Astrocyte of the cerebellum (primary cell): ENCODE data around the gene RHOA.

Experiments
- DNase-seq: peaks from one replicate; pipeline ENCODE4 v3.0.0-alpha.2; 2011; ENCODE audit warnings: low read depth
- H3K4me3 ChIP-seq: 2 replicates; pipeline ENCODE4 v1.5.1; 2011; ENCODE audit warnings: mild to moderate bottlenecking, low read depth, low read length, moderate library complexity
- CTCF ChIP-seq: IDR thresholded peaks from 2 replicates; pipeline ENCODE4 v1.5.1; 2012; ENCODE audit warnings: low read length, low read depth, moderate library complexity, mild to moderate bottlenecking; ENCODE audit errors: missing control alignments
- in situ Hi-C: cut with HindIII; loops from 2 replicates; pipeline ENCODE4 v1.10.0; 2017; ENCODE audit warnings: low sequenced_read_pairs

RHOA gene

GRCh38 chr3:49413338-49413734 lies 1.6 kb upstream of the RHOA start:
- no peak for TF ChIP-seq CTCF
- in situ Hi-C loops, result no loop called here
- H3K4me3 ChIP-seq, result peak overlapping the region; percentile 91
- no peak for DNase-seq

GRCh38 chr3:49412632-49413337 lies 1.0 kb upstream of the RHOA start:
- in situ Hi-C loops, result no loop called here
- no peak for DNase-seq
- TF ChIP-seq CTCF, result no peak
- peak overlapping the region; percentile 91 for H3K4me3 ChIP-seq

GRCh38 chr3:49411535-49411967 lies 225 bp downstream of the RHOA start:
- DNase-seq, result no peak
- TF ChIP-seq CTCF, result no peak

GRCh38 chr3:49410846-49411534 lies 786 bp downstream of the RHOA start:
- no peak for DNase-seq
- in situ Hi-C loops, result no loop called here

More at GRCh38 chr3:49411535-49411967, 225 bp downstream of the RHOA start:
- in situ Hi-C loops, result no loop called here
- H3K4me3 ChIP-seq, result peak overlapping the region; percentile 51

GRCh38 chr3:49410066-49410845 lies 1.5 kb downstream of the RHOA start:
- in situ Hi-C loops, result no loop called here
- DNase-seq, result no peak
- H3K4me3 ChIP-seq, result peak overlapping the region; percentile 51

More at GRCh38 chr3:49410846-49411534, 786 bp downstream of the RHOA start:
- TF ChIP-seq CTCF, result no peak
- peak overlapping the region; percentile 51 for H3K4me3 ChIP-seq

More at GRCh38 chr3:49410066-49410845, 1.5 kb downstream of the RHOA start:
- TF ChIP-seq CTCF, result no peak
